Measurements from ENCODE around the gene PRKN.
A peak's percentile ranks its signal among the peaks of the same experiment; 100 is the strongest.

PRKN gene

GRCh38 chr6:161586887-161587286 is 1140.7 kb downstream of the PRKN start (continued):
- TF ChIP-seq ZSCAN23 (tag by site-specific recombination; IDR thresholded peaks at IDR 0.05) (no peak), MYNN (tag by site-specific recombination; IDR thresholded peaks at IDR 0.05; ENCODE audit: borderline replicate concordance) (no peak), ZNF155 (tag by site-specific recombination; IDR thresholded peaks at IDR 0.05) (no peak), ZNF140 (tag by site-specific recombination; IDR thresholded peaks at IDR 0.05) (no peak), ZNF513 (tag by site-specific recombination; IDR thresholded peaks at IDR 0.05) (no peak), ZNF202 (tag by site-specific recombination; IDR thresholded peaks at IDR 0.05; ENCODE audit: borderline replicate concordance) (no peak), BCL6B (tag by site-specific recombination; IDR thresholded peaks at IDR 0.05) (no peak), ZNF624 (tag by site-specific recombination; IDR thresholded peaks at IDR 0.05) (no peak), FEZF1 (tag by site-specific recombination; IDR thresholded peaks at IDR 0.05) (peak; percentile 73), ZIC2 (tag by site-specific recombination; IDR thresholded peaks at IDR 0.05) (no peak), KLF16 (tag by site-specific recombination; IDR thresholded peaks at IDR 0.05) (peak; percentile 92), ZNF548 (tag by site-specific recombination; IDR thresholded peaks at IDR 0.05) (no peak), PATZ1 (tag by site-specific recombination; IDR thresholded peaks at IDR 0.05) (no peak), SETDB1 (IDR thresholded peaks at IDR 0.05; ENCODE audit: insufficient read length, low read length) (peak; percentile 12), ZBTB49 (tag by site-specific recombination; IDR thresholded peaks at IDR 0.05; ENCODE audit: low read depth) (no peak), ZNF610 (tag by site-specific recombination; IDR thresholded peaks at IDR 0.05; ENCODE audit: borderline replicate concordance) (0 out of 2 replicates have a peak, but pooled peaks have one; percentile 33), ZNF510 (tag by site-specific recombination; IDR thresholded peaks at IDR 0.05; ENCODE audit: insufficient replicate concordance) (no peak), ZNF670 (tag by site-specific recombination; IDR thresholded peaks at IDR 0.05; ENCODE audit: low read depth) (no peak), ZSCAN16 (tag by site-specific recombination; IDR thresholded peaks at IDR 0.05) (0 out of 2 replicates have a peak, but pooled peaks have one; percentile 15), RBAK (tag by site-specific recombination; IDR thresholded peaks at IDR 0.05) (no peak), GFI1B (tag by site-specific recombination; IDR thresholded peaks at IDR 0.05) (no peak), ZNF132 (tag by site-specific recombination; IDR thresholded peaks at IDR 0.05; ENCODE audit: borderline replicate concordance) (no peak), ZBTB6 (tag by site-specific recombination; IDR thresholded peaks at IDR 0.05) (no peak), ZNF549 (tag by site-specific recombination; IDR thresholded peaks at IDR 0.05) (peak; percentile 63; the same call in 1 of the 2 replicates), EGR2 (tag by site-specific recombination; IDR thresholded peaks at IDR 0.05; ENCODE audit: low read depth) (no peak), CTCF (tag by site-specific recombination; IDR thresholded peaks at IDR 0.05) (no peak), ZNF645 (tag by site-specific recombination; IDR thresholded peaks at IDR 0.05) (no peak), GLIS1 (tag by site-specific recombination; IDR thresholded peaks at IDR 0.05) (no peak)
